NCI-H2171 treated with DMSO at 0.1 percent for 48 hours (cell line): Measurements from ENCODE around the gene LSM6.

Experiments
- DNase-seq: peaks from one replicate; lab custom pipeline; 2025; lab: John Stamatoyannopoulos, UW

Gene LSM6

DNA sequence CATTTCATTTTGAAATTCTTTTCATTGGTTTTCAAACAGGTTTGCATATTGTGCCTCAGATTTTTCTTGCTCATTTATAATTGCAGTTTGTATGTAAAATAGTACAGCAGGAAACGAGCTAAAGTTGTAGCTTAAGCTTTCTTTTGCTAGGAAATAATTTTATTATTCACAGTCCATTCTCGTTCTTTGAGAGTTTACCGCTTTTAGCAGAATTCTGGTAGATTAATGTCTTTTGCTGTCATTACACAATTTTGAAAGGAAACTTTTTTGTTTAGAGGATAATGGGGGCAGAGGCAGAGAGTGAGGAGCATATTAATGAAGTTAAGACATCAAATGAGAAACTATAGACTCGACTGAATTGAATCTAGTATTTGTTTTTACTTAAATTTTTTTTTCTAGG, 10.5 kb downstream of the LSM6 start:
- DNase-seq: no peak

DNA sequence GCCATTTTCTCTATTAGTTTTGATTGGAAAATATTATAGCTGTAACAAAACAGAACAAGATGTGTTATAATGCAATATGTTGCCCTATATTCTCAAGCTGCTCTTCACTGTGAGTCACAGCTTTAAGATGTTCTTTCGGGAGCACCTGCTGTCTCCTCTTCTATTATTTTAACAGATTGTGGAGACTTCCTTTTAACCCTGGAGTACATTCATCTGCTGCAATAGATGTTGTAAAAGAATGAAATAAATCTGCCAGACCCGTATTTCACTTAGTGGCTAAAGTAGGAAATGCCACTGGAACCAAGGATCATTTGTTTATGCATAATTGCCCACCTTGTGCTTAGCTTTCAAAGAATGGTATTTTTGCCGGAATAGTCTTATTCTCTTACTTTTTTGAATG, 11.1 kb downstream of the LSM6 start:
- DNase-seq: no peak

DNA sequence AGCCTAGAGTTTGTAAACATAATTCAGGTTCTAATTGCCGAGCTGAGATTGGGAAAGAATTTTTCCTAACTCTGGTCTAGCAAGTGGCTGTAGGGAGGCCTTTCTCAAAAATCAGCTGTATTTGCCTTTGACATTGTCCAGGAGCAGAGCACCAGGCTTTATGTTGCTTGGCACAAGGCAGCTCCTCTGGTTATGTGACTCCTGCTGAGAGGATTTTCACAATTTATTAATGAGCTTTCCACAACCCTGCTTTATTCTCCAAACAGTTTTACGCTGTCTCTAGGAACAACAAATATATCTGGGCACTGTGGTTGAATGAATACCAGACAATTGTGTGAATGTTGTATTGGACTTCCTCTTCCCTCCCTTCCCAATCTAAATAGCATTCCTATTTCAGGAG, 14.9 kb downstream of the LSM6 start:
- DNase-seq: no peak

DNA sequence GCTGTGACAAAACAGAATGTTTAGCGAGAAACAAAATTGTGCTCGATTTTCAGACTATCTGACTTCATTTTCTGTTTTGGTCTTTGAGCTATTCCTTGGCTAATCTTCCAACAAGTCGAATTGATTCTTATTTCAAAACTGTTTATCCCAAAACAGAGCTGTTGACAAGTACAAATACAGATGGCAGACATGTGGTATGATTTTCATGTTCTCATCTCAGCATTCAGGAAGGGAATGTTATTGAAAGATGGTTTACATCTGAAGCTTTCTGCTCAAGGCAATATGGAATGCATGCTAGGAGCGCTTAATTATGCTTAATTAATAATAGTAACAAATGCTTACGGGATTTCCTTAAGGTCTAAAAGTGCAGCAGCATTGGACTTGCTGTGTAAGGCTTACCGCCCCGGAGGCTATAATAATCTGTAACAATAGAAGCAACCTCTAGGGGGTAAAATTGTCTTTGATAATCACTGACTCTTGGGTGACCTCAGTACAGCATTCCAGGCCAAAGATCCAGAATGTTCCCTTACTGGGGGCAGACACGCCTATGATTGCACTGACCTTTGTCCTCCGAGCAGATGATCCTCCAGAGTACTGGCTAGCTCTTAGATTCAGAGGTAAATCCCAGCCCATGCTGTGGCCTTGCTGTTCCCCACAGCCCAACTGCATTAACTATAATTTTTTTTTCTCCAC, 16.4 kb downstream of the LSM6 start:
- no peak for DNase-seq

DNA sequence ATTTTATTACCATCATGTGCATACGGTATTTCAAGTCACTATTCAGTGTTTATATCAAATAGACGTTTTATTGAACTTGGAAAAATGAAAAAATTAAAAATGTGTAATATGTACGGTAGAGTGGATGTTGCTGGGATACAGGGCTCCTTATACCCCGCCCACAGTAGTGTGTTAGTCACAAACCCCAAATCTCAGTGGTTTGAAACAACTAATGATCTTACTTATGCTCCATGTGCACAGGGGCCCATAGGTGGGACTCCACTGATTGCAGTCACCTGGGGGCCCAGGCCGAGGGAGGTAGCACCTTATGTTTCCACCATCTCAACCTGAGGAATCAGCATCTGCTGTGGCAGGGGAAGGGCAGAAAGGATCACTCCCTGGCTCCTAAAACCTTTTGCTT, 18.1 kb downstream of the LSM6 start:
- no peak for DNase-seq

DNA sequence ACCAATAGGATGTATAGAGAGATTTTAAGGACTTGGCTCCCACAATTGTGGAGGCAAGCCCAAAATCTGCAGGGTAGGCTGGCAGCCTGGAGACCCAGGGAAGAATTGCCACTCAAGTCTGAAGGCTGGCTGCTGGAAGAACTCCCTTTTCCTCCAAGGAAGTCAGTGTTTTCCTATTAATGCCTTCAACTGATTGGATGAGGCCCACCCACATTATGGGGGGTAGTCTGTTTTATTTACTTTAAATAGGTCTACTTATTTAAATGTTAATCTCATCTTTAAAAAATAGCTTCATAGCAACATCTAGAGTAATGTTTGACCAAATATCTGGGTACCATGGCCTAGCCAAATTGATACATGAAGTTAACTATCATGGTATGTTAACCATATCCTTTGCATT, 18.7 kb downstream of the LSM6 start:
- no peak for DNase-seq

DNA sequence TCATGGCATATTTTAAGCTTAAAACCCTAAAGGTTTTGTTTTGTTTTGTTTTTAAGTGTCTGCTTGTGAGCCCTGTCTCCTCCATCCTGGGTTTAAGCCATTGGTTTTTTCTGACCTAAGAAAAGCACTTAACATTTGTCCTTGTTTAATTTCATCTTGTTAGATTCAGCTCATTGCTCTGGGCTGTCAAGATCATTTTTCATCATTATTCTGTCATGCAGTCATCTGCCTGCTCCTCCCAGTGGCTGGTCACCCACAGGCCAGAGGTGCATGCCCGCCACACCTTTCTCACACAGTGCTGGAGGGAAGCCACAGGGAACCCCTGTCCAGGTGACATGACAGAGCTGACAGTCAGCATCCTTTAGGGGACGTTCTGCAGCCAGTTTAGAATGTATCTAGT, 27.1 kb downstream of the LSM6 start:
- DNase-seq: no peak

DNA sequence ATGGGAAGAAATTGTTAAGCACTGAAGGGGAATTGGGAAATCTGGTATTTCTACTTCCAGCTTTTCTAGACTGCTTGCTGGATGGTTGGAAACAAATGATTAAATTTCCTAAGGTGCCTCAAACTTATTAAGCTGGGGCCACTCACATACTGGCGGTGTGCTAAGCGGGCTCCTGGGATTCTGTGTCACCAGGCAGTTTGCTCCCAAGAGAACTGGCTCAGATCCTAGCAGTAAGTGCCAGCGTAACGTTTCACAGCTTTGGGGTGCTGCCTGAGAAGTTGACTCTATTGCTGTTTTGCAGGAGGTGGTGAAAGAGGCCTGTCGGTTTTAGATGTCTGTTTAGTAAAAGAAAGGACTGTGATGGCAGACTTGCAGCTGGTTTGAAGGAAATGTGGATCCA, 31.9 kb downstream of the LSM6 start:
- DNase-seq: no peak

DNA sequence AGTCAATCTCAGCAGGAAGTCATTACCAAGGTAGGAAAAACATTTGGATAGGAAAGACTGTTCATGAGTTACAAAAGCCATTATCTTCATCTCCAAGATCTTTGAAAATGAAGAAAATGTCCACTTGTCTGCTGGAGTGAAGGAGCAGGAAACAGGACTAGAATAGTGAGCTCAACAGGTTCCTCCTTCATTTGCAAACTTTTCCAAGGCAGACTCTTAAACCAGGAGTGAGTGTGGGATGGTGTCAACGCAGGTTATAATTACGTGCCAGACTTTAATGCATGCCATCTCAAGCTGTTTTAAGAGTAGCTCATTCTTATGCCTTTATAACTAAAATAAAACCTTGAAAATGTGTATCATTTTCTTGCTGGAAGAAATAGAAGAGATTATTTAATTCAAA, 35.4 kb downstream of the LSM6 start:
- no peak for DNase-seq

DNA sequence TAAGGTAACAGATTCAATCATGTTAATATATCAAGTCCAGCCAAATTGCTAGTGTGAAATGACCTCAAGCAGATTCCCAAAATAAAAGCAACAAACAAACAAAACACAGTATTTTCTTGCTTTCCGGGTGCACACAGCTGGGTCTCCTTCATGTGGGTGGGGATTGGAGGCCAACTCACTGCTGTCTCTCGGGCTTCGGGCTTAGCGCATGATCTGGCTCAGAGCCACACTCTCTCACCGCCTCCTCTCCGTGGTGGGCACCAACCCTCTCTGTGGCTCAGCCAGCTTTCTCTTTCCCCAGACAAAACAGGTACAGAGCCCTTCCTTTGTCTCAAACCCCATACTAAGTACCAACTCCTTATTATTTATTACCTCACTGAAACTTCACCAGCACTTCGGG, 35.9 kb downstream of the LSM6 start:
- no peak for DNase-seq

DNA sequence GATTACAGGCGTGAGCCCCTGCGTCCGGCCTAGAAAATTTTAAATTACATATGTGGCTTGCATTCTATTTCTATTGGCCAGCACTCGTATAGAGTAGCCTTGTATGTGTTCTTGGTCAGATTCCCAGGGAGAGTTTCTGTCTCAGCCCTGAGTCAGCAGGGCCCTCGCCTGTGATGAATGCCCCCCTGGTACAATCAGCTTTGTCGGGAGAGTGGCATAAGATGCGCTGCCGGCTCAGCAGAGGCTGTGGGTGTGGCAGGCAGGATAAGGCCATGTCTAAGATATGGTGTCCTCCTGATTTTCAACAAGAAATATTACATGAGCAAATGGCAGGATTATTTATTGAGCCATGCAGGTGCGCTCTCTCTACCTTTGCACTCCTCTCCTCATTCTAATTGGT, 37.3 kb downstream of the LSM6 start:
- no peak for DNase-seq

DNA sequence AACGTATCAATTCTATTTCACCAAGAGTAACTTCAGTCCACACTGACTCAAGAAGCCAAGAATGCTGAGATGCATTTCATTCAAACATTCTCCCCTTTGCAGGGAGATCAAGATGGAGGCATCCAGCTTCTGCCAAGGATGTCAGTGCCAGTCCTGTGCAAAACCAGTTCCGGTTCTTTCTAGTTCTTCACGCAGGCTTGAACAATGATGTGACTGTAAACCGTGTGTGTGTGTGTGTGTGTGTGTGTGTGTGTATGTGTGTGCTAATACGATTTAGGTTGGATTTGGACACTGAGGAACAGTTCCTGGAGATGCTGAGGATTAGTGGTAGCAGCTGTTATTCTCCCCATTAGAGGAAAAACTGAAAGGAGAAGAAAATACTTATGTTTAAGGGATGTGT, 38.7 kb downstream of the LSM6 start, which contains the start of gene REELD1:
Gene REELD1 (plus strand): TSS at position 301 of the 400 bp plus-strand sequence. CDS start 2,415 bp downstream, outside the sequence.
- no peak for DNase-seq

DNA sequence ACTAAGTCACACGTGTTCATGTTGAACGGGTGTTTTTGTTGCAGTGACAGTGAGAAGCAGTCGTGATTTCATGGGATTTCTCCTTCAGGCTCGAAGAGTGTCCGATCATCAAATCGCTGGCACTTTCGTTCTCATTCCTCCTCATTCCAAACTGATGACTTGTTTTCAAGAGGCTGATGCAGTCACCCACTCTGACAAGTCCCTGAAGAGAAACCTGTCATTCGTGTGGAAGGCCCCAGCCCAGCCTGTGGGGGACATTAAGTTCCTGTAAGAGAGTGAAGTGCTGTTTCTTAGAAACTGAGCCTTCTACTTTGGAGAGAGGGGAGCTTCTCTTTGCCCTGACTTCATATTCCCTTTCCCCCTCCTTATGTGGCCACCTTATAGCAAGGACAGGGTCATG, 46.8 kb downstream of the LSM6 start:
- DNase-seq: no peak

DNA sequence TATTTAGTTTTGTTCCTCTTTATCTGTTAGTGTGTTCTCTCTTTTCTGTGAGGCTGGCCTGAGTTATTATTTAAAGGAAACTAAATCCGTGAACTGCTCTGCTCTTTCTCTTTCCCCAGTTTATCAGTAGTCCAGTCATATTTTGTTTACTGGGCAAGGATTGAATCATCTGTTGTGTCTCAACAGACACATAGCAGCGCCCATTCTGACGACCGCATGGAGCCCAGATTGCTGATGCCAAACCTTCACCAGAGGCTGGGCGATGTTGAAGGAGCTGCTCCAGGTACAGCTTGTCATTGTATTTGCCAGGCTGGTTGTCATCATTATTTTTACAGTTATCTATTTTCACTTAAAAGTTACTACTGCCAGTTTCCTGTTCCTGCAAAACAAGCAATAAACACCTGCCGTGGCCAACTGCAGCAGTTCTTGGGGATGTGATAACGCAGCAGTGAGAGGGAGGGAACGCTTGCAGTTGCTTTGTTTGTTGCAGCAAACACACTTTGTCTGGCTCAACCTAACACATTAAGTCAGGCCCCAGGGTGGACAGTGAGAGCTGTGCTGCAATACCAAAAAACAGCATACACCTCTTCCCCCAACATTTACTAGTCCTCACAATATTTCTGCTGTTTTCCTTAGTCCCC, 48.9 kb downstream of the LSM6 start:
- no peak for DNase-seq

DNA sequence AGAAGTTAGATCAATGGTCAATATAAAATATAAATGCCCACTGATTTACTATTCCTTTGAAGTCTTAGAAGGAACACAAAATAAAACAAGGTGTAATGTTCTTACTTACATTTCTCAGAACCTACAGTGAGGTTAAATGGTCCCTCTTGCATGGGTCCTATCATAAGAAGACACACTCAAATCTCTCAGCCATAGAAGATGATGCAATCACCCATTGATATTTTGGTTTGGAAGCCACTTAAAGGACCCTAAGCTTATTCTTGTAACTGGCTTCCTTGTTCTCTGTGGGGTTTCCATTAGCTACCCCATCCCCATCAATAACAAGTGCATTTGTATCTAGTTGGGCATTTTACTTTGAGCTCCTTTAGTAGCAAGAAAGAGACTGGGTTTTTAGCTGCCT, 53.9 kb downstream of the LSM6 start:
- no peak for DNase-seq

DNA sequence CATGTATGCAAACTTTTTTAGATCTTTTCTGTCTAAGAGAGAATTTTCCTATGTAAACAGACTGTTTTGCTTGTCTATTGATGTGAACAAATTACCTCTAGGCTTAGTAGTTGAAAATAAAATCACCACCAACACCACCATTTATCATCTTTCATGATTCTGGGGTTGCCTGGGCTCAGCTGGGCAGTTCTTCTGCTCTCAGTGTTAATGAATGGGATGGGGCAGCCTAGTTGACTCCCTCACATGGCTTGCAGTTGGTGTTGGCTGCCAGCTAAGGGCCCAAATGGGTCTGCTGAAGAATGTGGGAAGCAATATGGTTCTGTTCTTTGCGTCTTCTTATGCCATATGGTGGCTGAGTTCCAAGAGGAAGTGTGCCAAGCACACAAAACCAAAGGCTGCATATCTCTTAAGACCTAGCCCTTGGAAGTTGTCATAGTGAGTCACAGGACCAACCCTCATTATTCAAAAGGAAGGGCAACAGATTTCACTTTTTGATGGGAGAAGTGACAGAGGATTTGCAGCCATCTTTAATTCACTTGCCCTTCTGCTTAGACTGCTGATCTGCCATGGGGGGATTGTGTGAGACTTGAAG, 56.7 kb downstream of the LSM6 start:
- DNase-seq: no peak

DNA sequence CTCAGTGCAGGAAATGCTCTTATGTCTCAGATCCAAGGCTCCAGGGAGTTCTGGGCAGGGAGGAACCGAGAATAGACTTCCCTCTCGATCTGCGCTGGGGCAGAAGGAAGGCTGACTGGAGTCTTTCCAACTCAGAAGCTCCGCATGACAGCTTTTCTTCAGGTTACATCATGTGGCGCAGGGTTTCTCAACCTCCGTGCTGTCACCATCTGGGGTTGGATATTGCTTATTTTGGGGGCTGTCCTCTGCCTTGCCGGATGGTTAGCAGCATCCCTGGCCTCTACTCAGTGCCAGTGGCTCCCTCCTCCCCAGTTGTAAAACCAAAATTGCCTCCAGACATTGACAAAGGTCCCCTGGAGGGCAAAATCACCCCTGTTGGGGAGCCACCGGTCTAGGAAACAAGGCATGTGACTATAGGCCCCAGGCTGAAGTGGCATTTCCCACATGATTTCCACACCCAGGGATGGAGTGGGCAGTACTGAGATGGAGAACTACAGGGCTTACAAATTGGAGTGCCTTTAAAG, 60.2 kb downstream of the LSM6 start:
- peak; percentile 71 for DNase-seq

DNA sequence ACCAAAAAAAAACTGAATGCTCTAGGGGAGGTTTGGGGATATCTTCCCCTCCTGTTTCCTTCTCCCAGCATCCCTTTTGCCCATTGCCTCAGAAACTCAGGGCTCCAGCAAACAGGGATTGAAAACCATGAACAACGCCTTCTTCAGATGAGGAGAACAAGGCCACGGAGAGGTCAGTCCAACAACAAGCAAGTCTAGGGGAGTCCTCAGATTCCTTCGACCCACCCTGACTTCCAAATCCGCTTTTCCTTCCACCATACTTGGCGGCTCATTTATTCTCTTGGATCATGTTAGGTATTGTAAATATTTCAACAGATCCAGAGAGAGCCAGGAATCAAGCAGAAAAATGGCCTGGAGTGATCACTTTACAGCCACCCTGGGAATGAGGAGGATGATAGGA, 60.7 kb downstream of the LSM6 start:
- DNase-seq: no peak

DNA sequence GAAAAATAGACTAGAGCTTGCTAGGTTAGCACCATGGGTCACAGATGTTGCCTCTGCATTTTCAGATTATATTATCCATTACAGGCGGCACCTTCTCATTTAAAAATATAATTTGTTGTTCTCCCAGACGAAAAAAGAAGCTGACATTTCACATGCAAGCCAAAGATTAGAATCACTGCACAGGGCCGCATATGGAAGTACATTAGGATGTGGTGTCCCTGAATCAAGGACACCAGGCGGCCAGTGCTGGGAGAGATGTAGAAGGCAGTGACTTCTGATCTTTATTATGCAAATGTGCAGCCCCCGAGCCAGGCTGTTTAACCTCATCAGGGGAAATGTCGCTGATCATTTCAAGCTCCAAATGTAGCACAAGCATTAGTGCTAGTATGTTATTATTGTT, 61.6 kb downstream of the LSM6 start:
- DNase-seq: no peak

DNA sequence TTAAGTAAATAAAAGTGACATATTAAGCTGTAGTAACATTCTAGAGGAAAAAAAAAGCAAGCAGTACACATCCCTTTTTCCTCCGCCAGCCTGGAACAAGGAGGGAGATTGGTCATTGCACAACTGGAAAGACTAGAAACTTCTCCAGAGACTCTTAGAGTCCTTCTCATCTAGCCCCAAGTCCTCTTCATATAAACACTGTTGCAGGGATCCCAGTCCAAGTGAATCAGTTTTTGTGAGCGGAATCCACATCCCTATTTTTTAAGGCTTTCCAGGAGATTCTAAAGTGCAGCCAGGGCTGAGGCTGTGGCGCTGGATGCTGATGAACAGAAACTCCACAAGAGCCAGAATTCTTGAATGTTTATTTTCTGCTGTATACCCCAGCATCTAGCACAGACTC, 62.6 kb downstream of the LSM6 start:
- DNase-seq: no peak
